D721Med (cell line): Measurements from ENCODE around the gene KLHL28.

Experiments used
- DNase-seq: peaks from one replicate; pipeline ENCODE4 v3.0.0; 2011; ENCODE audit warnings: low spot score; ENCODE audit not compliant: insufficient read length
- FAIRE-seq: peaks from 2 replicates; lab custom pipeline; 2011; peaks lifted over from hg19 to GRCh38; lab: Jason Lieb, UNC
- CTCF ChIP-seq: IDR thresholded peaks from 2 replicates; pipeline ENCODE4 v1.5.1; 2012; ENCODE audit warnings: mild to moderate bottlenecking, control low read depth; ENCODE audit not compliant: insufficient read depth; ENCODE audit errors: missing control alignments

Gene KLHL28

GRCh38 chr14:44940211-44940610 is 21.5 kb downstream of the KLHL28 start:
- no peak for DNase-seq

GRCh38 chr14:44937547-44937946 is 24.2 kb downstream of the KLHL28 start:
- TF ChIP-seq CTCF = no peak
- DNase-seq (no peak), FAIRE-seq (no peak)

More at GRCh38 chr14:44940211-44940610, 21.5 kb downstream of the KLHL28 start:
- no peak for TF ChIP-seq CTCF
- FAIRE-seq = no peak

GRCh38 chr14:44935155-44935554 is 26.6 kb downstream of the KLHL28 start:
- TF ChIP-seq CTCF = no peak
- DNase-seq (no peak), FAIRE-seq (no peak)

GRCh38 chr14:44928793-44929192 is 33.0 kb downstream of the KLHL28 start:
- no peak for TF ChIP-seq CTCF
- FAIRE-seq (no peak), DNase-seq (no peak)

- no peak for TF ChIP-seq CTCF
- DNase-seq = no peak
- no peak for FAIRE-seq
These were observed 46.9 kb downstream of the KLHL28 start for GRCh38 chr14:44914849-44915248.

- no peak for DNase-seq
- TF ChIP-seq CTCF = no peak
- FAIRE-seq = no peak
These were observed 49.5 kb downstream of the KLHL28 start for GRCh38 chr14:44912041-44912869.

GRCh38 chr14:44910821-44911220 is 50.9 kb downstream of the KLHL28 start:
- no peak for TF ChIP-seq CTCF
- no peak for FAIRE-seq
- DNase-seq = no peak
